HEK293T (cell line): Measurements from ENCODE around the gene PTPRD.

Source experiments
- BHLHE40 ChIP-seq: fragments of 450-650 bp; IDR thresholded peaks from 2 replicates; pipeline ENCODE4 v1.6.1; 2016; ENCODE audit warnings: mild to moderate bottlenecking, moderate library complexity, borderline replicate concordance
- CTBP1 ChIP-seq: fragments of 450-650 bp; IDR thresholded peaks from 2 replicates; pipeline ENCODE4 v1.6.1; 2016; ENCODE audit warnings: borderline replicate concordance
- ELF4 ChIP-seq: fragments of 450-650 bp; IDR thresholded peaks from 2 replicates; pipeline ENCODE4 v1.6.1; 2017; ENCODE audit warnings: antibody characterized with exemption
- FOXA1 ChIP-seq: fragments of 450-650 bp; IDR thresholded peaks from 2 replicates; pipeline ENCODE4 v1.6.1; 2016; ENCODE audit warnings: mild to moderate bottlenecking
- FOXK2 ChIP-seq: fragments of 450-650 bp; IDR thresholded peaks from 2 replicates; pipeline ENCODE4 v1.6.1; 2016; ENCODE audit warnings: mild to moderate bottlenecking
- FOXM1 ChIP-seq: fragments of 450-650 bp; IDR thresholded peaks from 2 replicates; pipeline ENCODE4 v1.6.1; 2017; ENCODE audit warnings: mild to moderate bottlenecking, borderline replicate concordance
- HDGF ChIP-seq: fragments of 450-650 bp; IDR thresholded peaks from 2 replicates; pipeline ENCODE4 v1.6.1; 2017; ENCODE audit warnings: antibody characterized with exemption, borderline replicate concordance
- L3MBTL2 ChIP-seq: fragments of 450-650 bp; conservative IDR thresholded peaks from 2 replicates; pipeline ENCODE4 v1.6.1; 2016; ENCODE audit warnings: mild to moderate bottlenecking
- NFRKB ChIP-seq: fragments of 450-650 bp; IDR thresholded peaks from 2 replicates; pipeline ENCODE4 v1.6.1; 2016; ENCODE audit warnings: mild to moderate bottlenecking, moderate library complexity
- SP1 ChIP-seq: fragments of 450-650 bp; IDR thresholded peaks from 2 replicates; pipeline ENCODE4 v1.6.1; 2017
- SUZ12 ChIP-seq: fragments of 450-650 bp; IDR thresholded peaks from 2 replicates; pipeline ENCODE4 v1.6.1; 2016; ENCODE audit warnings: mild to moderate bottlenecking
- TARDBP ChIP-seq: fragments of 450-650 bp; IDR thresholded peaks from 2 replicates; pipeline ENCODE4 v1.6.1; 2016
- ZNF384 ChIP-seq: fragments of 450-650 bp; IDR thresholded peaks from 2 replicates; pipeline ENCODE4 v1.6.1; 2016
- TF ChIP-seq, protein P1 (sequence below): fragments of 450-650 bp; IDR thresholded peaks from 2 replicates; pipeline ENCODE4 v1.6.1; 2016

DNA sequence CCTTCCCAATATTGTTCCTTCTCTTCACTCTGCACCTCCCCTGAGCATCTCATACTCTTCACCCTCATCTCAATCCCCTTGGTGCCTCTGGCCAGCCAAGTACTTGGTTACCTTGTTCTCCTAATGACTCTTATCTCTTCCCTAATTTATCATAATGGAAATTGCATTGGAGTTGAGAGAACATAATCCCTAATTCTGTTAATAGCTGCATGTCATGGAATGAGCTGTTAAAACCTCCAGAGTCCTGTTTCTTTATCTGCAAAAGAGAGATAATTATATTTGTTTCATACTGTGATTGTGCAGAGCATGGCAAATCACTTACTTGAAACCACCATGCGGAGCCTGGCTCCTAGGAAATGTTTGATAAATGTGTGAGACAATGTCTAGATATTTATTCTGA, 1738.3 kb downstream of the PTPRD start:
- TF ChIP-seq HDGF (no peak), SP1 (no peak), CTBP1 (no peak), ZNF384 (no peak), BHLHE40 (no peak), L3MBTL2 (no peak), NFRKB (no peak), FOXA1 (no peak), FOXK2 (no peak), TARDBP (no peak), SUZ12 (no peak), FOXM1 (no peak), ELF4 (no peak)
- TF ChIP-seq, protein P1, sequence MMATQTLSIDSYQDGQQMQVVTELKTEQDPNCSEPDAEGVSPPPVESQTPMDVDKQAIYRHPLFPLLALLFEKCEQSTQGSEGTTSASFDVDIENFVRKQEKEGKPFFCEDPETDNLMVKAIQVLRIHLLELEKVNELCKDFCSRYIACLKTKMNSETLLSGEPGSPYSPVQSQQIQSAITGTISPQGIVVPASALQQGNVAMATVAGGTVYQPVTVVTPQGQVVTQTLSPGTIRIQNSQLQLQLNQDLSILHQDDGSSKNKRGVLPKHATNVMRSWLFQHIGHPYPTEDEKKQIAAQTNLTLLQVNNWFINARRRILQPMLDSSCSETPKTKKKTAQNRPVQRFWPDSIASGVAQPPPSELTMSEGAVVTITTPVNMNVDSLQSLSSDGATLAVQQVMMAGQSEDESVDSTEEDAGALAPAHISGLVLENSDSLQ: no peak
